Loucy (cell line): ENCODE measurements around the gene RMND5B.

Source experiments
- EZH2phosphoT487 ChIP-seq: fragments of 200-600 bp; IDR thresholded peaks from 2 replicates; pipeline ENCODE4 v1.6.1; 2018; ENCODE audit warnings: antibody characterized with exemption, mild to moderate bottlenecking, moderate library complexity, borderline replicate concordance
- TF ChIP-seq, protein P1 (sequence below): fragments of 200-600 bp; sonication (generic); conservative IDR thresholded peaks from 2 replicates; pipeline ENCODE4 v1.5.1; 2014; ENCODE audit warnings: mild to moderate bottlenecking, antibody characterized with exemption, low read length

DNA sequence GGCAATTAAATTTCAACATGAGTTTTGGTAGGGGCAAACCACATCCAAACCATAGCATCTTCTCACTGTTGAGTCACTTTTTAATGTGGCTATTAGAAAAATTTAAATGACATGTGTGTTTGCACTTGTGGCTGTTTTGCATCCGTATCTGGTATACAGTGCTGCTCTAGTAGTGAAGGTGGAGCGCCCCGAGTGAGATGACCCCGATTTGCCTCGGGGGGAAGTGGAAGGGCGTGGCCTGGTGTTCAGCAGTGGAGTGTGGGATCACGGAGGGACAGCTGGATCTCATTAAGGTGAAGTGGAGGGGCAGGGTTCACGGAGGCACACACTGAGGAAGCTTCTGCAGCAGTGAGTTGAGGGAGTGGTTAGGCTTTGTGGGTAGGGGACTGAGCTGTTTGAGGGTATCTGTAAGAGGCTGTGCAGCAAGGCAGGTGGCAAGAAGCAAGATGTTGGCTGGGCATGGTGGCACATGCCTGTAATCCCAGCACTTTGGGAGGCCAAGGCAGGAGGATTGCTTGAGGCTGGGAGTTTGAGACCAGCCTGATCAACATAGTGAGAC lies 62.5 kb downstream of the RMND5B start:
- TF ChIP-seq, protein P1, sequence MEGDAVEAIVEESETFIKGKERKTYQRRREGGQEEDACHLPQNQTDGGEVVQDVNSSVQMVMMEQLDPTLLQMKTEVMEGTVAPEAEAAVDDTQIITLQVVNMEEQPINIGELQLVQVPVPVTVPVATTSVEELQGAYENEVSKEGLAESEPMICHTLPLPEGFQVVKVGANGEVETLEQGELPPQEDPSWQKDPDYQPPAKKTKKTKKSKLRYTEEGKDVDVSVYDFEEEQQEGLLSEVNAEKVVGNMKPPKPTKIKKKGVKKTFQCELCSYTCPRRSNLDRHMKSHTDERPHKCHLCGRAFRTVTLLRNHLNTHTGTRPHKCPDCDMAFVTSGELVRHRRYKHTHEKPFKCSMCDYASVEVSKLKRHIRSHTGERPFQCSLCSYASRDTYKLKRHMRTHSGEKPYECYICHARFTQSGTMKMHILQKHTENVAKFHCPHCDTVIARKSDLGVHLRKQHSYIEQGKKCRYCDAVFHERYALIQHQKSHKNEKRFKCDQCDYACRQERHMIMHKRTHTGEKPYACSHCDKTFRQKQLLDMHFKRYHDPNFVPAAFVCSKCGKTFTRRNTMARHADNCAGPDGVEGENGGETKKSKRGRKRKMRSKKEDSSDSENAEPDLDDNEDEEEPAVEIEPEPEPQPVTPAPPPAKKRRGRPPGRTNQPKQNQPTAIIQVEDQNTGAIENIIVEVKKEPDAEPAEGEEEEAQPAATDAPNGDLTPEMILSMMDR = no peak
- no peak for TF ChIP-seq EZH2phosphoT487
